NCI-H2107 (cell line): ENCODE data around the gene ADGRG1.

Experiments used
- DNase-seq: peaks from one replicate; lab custom pipeline; 2025; lab: John Stamatoyannopoulos, UW

The ADGRG1 gene

DNA sequence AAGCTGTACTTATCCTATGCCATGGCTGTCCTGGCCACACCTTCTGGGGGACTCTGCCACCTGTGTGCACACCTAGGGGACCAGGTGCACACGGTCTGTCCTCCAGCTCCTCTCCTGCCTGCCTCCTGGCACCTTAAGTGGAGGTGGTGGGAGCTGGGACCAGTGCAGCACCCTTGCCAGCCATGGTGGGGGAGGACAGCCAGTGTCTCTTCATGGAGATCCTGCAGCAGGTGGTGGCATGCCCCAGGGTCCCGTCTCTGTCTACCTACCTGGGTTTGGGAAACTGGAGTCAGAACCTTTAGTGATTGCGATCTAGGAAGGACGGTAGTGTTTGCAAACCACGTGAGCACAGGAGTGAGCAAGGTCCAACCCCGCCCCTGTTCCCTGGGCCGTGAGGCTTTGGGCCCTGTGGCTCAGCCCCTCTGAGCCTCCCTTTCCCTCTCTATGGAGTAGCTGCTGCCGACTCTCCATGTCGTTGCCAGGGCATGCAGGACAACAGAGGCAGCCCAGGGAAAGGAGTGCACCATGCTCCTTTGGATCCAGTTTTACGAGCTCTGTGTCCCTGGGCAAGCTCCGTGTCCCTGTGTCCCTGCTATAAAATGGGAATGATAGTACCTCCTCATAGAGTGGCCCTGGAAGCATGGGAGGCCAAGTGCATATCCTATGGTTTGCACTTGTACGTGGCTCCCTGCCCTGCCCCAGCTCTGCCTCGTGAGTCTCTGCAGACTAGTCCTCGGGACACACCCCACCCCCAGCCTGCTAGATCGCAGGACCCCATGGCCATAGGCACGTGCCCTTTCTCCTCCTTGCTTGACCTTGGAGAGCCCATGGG, 7.1 kb downstream of the ADGRG1 start:
- DNase-seq, result no peak

DNA sequence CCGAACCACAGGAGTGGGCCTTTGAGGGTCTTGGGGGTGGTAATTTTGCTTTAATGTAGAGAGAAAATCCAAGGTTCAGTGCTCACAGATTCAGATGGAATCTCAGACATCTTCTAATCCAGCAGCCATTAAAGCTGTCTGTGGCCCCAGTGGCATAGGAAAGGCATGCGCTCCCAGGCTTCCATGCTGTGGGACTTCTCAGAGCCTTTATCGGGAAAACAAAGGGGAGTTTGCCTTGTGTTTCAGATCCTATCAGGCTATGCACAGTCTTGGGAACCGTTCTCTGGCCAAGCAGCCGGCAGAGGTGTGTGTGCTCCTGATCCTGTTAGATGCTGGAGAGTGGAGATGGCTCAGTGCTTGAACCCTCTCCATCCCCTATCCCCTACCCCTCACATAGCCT, 7.8 kb downstream of the ADGRG1 start:
- no peak for DNase-seq

DNA sequence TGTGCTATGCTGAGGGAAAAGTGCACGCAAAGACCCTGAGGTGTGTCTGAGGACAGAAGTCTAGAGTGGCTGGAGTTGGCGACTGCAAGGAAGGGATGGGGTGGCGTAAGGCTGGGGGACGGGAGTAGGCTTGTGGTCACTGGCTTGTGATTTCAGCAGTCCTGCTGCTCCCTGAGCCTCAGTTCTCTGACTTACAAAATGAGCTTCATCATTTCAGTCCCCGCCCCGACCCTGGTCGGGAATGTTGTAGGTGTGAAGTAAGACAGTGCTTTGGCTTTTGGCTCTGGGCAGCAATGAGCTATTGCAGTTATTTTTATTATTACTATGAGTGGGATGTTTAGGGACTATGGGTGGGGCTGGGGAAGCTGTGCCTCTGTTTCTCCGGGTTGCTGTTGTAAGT, 8.6 kb downstream of the ADGRG1 start:
- DNase-seq, result no peak

DNA sequence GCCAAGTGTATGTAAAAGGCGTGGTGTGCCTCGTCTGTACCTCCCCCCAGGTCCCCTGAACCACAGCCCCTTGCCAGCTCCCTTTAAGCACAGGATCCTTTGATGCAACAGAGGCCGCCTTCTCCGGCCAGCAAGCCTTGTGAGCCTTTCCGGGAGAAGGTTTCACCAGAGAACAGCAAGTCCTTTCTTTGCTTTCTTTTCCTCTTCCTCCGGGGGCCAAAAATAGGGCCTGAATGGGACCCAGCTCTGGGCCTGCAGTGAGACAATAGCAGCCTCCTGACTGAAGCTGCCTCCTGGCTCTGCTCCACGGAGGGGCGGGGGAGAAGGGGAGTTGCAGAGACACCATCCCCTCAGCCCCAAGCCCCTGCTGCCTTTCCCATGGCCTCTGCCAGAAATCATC, 9.0 kb downstream of the ADGRG1 start:
- no peak for DNase-seq

DNA sequence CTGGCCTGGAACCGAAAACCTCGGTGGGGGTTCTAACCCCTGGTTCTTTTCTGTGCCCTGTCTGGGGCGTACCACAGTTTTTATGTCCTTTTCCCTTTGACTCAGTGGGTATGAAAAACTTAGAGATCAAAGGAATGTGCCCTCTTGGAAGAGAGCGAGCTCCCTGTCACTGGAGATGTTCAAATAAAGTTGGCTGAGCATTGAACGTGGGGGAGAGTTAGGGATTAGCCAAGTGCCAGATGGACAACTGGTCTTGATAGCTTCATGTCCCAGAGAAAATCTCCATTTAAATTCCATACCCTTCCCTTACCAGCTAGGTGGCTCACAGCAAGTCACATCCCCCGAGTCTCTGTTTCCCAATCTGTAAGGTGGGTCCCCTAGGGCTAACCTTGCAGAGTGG, 9.5 kb downstream of the ADGRG1 start:
- no peak for DNase-seq

DNA sequence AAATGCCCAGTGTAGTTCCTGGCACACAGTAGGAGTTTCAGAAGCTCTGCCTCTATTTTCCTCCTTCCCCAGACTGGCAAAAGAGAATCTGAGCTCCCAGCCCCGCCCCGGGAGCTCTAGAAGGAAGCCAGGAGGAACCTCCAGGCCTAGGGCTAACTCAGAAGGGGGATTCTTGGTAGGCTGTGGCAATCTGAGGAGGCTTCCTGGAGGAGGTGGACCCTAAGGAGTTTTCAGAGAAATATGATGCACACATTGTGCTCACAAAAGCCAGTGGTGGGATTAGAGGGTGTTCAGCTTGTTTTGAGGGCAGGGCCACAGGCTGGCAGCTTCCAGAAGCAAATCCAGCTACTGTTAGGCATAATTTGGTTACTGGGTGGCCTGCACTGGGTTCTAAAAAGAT, 10.0 kb downstream of the ADGRG1 start:
- no peak for DNase-seq

DNA sequence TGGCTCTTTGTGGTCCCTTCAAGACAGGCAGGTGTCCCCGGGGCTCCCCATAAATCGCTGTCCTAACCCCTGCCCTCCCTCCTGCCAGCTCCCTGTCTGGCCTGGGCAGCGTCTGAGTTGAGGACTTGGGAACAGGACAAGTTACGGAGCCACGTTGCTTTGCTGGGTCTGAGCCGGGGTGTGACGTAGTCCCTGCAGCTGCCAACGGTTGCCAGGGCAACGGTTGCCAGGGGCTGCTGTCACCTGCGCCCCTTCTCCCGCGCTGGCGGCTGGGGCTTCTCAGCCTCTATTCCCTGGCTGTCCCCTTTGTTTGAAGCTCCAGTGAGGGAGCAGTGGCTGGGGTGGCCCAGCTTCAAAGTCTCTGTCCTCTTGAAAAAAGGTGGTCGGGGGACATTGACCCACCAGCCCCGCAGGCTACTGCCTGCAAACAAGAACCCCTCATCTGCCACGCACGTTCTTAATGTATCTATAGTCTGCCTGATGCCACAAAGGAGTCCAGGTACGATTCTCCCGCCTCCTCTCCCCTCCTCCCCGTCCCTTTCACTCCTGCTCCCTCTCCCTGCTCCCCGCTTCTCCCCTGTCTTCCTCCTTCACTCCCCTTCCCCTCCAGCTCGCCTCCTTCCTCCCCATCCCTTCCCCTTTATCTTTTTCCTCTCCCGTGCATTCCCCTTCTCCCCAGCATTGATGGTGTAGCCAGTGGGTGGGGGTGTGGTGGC, 10.9 kb downstream of the ADGRG1 start:
- peak; percentile 23 for DNase-seq

DNA sequence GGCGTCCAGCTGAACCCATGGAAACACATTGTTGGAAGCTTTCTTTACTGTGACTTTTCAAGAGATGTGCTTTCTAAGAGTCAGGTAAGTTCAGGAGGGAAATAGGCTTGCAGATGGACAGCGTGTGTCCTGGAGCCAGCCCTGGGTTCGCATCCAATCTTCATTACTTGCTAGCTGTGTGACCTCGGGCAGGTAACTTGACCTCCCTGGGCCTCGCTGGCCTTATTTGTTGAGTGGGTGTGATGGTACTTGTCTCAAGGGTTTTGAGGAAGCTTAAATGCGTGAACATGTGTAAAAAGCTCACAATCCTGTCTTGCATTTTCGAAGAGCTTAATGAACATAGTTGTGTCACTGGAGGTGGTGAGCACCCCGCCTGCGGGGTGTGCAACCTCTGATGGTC, 11.8 kb downstream of the ADGRG1 start:
- no peak for DNase-seq

DNA sequence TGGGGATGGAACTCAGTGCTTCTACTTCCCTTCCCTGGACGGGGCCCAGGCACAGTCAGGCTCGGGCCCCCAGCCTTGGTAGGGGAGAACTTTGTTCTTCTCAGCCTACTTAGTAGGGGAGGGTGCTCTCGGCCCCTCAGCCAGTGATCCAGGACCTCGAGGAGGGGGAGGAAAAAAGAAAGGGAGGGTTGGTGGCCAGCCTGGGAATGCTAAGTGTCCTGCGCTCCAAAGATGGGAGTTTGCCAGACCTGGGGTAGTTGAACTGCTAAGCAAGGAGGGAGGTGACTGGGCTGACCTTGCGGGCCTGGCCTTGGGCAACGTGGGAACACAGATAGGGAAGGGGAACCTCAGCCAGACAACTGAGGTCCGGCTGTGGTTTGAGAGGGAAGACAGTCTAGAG, 12.2 kb downstream of the ADGRG1 start:
- no peak for DNase-seq

DNA sequence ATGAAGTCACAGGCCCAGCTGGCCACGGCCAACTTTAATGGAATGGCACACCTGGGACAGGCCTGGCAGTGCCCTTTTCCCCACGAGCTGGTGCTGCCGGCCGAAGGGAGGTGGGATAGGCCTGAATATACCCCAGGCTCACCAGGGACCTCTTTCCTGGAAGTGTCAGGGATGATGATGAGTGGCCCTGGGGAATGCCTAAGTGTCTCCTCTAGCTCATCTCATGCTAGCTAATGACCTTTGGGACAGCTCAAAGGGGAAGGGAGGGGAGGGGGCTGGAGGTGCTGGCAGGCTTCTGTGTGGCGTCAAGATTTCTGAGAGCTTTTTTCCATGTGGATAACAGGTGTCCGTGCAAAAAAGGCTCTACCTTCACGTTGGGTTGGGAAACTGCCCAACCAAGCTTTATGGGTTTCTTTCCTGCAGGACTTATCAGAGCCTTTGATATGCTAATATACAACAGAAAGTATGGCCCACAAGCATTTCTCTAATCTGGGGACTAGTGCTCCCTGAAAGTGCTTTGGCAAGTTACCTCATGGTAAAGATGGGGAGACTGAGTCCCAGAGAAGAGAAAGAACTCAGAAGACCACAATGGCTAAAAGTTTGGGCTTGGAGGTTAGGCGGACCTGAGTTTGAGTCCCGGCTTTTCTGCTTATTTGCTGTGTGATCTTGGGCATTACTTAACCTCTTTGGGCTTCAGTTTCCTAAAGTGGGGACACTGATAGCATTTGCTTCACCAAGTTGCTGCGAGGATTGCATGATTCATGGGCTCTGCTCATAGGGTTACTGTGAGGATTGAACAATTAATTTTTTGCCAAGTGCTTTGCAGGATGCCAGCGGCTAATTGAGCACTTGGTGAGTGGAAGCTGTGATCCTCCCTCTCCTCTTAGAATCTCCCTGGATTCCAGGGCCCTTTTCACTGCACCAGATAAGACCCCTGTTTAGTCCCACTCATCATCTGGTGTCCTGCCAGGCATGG, 14.0 kb downstream of the ADGRG1 start:
- DNase-seq, result no peak

DNA sequence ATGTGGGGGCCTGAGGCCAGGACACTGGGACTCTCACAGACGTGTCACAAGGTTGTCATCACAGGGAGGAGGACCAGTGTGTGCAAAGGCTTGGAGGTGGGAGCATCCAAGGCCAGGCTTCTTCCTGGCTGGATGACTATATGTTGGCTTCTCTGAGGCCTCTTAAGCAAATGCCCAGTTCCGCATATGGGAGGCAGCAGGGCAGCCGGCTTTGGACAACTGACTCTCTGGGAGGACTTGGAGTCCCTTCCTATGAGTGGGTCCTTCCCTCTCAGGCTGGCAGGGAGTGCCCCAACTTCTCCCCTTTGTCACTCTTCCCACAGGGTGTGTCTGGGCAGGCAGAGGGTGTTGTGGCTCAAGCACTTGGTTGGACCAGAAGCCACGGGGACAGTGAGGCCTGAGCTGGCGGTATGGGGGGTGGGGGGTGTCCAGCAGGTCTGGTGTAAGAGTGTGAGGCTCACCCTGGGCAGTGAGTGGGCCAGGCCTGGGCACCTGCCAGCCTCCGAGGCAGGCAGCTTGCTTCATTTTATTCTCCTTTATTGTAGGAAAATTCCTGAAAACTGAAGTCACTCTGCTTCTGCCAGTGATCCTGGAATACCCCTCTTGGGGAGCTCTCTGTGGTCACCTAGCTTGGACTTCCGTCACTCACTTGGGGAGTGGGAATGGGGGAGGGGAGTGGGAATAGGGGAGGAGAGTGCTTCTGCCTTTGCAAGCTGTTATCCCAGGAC, 14.9 kb downstream of the ADGRG1 start:
- DNase-seq, result no peak

DNA sequence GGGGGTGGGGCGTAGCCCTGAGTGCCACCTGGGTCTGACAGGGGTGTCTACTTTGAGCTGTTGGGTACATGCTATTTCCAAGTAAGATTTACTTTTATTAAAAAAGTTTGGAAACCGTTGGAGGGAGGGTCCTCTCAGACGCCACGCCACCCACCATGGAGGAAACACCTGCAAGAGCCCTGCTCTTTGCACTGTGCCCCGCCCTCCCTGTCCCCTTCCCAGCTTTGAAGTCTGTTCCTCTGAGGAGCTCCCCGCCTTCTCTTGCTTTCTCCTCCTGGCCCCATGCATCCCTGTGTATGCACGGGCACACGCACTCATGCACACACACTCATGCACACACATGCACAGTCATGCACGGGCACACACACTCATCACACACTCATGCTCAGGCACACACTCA, 15.5 kb downstream of the ADGRG1 start:
- no peak for DNase-seq

DNA sequence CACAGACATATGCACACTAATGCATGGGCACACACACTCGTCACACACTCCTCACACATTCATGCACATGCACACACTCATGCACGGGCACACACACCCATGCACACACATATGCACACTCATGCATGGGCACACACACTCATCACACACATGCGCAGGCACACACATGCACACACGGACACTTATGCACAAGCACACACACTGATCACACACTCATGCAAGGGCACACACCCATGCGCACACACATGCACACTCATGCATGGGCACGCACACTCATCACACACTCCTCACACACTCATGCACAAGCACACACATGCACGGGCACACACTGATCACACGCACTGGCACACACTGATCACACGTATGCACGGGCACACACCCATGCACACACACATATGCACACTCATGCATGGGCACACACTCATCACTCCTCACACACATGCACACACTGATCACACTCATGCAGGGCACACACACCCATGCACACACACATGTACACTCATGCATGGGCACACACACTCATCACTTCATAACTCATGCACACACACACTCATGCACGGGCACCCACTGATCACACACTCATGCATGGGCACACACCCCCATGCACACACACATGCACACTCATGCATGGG, 16.1 kb downstream of the ADGRG1 start:
- DNase-seq, result no peak

DNA sequence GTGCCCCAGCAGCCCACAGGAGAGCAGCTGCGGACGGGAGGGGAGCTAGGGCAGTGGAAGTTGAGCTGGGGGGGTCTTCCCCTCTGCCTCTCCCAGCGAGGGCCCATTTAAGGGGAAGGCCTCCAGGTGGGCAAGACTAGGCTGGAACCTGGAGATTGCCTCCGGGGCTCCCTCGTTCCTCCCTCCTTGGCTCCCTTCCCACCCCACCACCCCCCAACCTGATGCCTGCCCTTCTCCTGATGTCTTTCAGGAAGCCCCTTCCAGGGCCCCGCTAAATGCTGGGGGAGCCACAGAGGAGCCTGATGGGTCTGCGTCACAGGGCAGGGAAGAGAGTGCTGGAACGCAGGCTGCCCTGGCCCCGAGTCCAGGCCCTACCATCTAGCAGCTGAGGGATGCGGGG, 16.7 kb downstream of the ADGRG1 start:
- no peak for DNase-seq

DNA sequence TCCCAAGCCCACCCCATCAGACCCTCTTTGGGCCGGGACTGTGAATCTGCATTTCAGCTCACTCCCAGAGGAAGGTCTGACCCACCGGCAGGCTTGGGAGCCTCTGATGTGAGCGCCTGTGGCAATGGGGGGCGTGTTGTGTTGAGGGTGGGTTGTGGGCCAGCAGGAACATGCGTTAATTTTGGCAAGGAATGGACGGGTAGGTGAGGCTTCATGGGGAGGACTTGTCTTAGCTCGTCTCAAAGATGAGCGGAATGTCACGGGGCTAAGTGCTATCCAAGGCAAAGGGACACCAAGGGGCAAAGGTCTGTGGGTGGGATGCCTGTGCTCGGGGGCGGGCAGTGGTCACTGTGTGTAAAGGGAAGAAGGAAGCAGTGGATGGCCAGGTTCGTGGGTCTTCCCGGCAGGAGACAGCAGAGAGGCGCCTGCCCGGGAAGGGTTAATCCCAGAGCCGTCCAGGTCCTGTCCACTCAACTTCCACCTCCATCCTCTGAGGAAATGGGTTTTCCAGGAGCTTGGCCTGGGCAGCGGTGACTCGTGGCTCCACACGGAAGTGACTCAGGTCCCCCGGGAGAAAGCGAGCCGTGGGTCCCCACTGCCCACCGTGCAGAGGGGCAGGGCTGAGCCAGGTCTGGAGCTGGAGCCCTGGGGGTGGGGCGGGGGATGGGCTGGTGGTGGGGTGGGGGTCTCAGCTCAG, 17.4 kb downstream of the ADGRG1 start:
- no peak for DNase-seq

DNA sequence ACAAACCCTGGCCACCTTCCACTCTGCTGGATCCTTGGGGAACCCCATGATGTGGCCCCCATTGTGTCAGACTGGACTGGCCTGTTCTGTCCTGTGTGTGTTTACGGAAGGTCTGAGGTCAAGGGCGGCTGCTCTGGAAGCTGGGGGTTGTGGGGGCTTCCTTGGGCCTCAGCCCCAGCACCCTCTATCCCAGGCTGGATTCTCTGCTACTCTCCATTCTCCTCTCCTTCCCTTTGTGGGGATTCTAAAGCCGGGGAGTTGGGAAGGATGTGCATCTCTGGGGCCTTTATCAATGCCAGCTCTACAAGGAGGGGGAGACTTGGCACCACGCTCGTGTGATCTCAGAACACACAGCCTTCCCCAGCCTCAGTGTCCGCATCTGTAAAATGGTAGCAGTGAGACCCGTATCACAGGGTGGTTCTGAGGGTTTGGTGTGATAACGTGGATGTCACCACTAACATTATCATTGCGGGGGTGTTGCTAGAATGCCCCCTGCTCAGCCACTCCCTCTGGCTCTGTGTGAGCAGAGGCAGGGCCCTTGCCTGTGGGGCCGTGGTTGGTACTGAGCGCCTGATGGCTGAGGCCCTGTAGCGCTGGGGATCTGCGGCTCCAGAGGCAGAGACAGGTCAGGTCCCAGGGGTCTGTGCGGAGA, 18.1 kb downstream of the ADGRG1 start:
- no peak for DNase-seq

DNA sequence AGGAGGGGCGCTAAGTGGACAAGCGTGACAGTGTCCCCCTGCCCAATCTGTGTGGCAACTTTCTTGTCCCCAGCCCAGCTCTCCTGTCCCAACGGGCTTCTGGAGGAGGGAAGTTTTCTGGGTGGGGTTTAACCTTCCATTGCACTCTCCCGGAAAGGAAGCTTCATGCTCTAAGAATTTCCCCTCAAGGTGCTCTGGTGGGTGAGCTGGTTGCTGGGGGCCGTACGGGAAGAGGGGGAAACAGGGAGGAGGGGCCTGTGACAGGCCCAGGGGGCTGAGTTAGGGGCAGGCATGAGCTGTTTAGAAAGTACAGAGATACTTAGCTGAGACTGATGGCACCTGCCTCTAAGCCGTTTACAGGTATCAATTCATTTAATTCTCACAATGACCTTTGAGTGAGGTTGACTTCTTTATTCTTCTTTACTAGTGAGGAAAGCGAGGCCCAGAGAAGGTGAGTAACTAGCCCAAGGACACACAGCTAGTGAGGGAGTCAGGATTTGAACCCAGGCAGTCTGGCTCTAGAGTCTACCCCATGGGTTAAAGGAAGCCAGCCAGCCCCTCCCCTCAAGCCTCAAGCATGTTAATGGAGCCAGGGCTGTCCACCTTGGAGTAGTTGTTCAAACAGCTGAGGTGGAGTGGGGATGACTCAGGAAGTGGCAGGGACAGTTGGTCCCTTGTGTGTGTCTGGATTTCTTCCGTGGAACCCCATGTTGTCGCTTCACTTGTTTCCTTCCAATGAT, 18.9 kb downstream of the ADGRG1 start:
- no peak for DNase-seq

DNA sequence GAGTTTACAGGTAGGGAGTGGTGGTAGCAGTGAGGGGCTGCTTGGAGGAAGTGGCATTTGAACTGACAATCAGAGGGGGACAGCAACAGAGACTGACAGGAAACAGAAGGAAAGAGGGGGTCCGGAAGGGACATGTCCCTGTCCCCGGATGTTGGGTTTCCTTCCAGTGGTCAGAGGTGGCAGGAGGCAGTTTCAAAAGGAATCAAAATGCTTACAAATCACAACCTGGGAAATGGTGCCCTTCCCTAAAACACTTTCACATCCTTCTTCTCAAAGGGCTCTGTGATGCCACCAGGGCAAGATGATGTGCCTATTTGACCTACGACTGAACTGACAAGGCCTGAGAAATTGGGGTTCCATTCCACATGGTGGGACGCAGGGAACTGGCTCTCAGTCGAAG, 19.7 kb downstream of the ADGRG1 start:
- no peak for DNase-seq
